CD4-positive, alpha-beta T cell treated with Interleukin-12 subunit alpha and Interleukin-12 subunit beta, for 1 hour (primary cell): ENCODE results near the gene TRIP10.

Experiments
- DNase-seq: peaks from one replicate; pipeline ENCODE4 v3.0.0-alpha.2; 2020

TRIP10 gene

GRCh38 chr19:6712692-6713670 is 26.5 kb upstream of the TRIP10 start:
- no peak for DNase-seq

- no peak for DNase-seq
Observed at GRCh38 chr19:6713773-6714692, 25.4 kb upstream of the TRIP10 start.

- DNase-seq, result no peak
Observed at GRCh38 chr19:6714749-6715555, 24.5 kb upstream of the TRIP10 start.

GRCh38 chr19:6716610-6716970 is 22.9 kb upstream of the TRIP10 start:
- DNase-seq, result no peak

- DNase-seq, result no peak
Observed at GRCh38 chr19:6717036-6717435, 22.4 kb upstream of the TRIP10 start.

- DNase-seq, result no peak
Observed at GRCh38 chr19:6717441-6717971, 22.0 kb upstream of the TRIP10 start.

- DNase-seq, result no peak
Observed at GRCh38 chr19:6718111-6718740, 21.3 kb upstream of the TRIP10 start.

- DNase-seq, result peak; percentile 28
Observed at GRCh38 chr19:6718741-6719539, 20.5 kb upstream of the TRIP10 start.

GRCh38 chr19:6719540-6719861 is 20.0 kb upstream of the TRIP10 start:
- no peak for DNase-seq

GRCh38 chr19:6719992-6720368 is 19.5 kb upstream of the TRIP10 start:
- DNase-seq, result no peak

GRCh38 chr19:6720369-6721137 is 18.9 kb upstream of the TRIP10 start, which contains the start of gene C3:
TSS of gene C3 (minus strand) at chr19:6720650. CDS start at chr19:6720589, 61 bp downstream.
- DNase-seq, result no peak

- no peak for DNase-seq
Observed at GRCh38 chr19:6721138-6721474, 18.4 kb upstream of the TRIP10 start.

GRCh38 chr19:6721773-6722172 is 17.7 kb upstream of the TRIP10 start:
- DNase-seq, result no peak

GRCh38 chr19:6723108-6723618 is 16.3 kb upstream of the TRIP10 start:
- DNase-seq, result no peak

GRCh38 chr19:6723738-6724137 is 15.7 kb upstream of the TRIP10 start:
- no peak for DNase-seq

GRCh38 chr19:6724631-6725492 is 14.6 kb upstream of the TRIP10 start:
- DNase-seq, result no peak

GRCh38 chr19:6725513-6726231 is 13.8 kb upstream of the TRIP10 start:
- no peak for DNase-seq

GRCh38 chr19:6728346-6728745 is 11.1 kb upstream of the TRIP10 start:
- no peak for DNase-seq
